H4 (cell line): ENCODE results near the gene ACKR2. TPM values are rescaled to one million over a fixed set of nuclear protein-coding genes. Genes with fewer than 3 reads are reported as not detected.
A peak's percentile ranks its signal among the peaks of the same experiment; 100 is the strongest.

ENCODE experiments used
- DNase-seq: peaks from one replicate; pipeline ENCODE4 v3.0.0-alpha.2; 2015; ENCODE audit warnings: low spot score
- total RNA-seq: library from RNA; depleted of rRNA; stranded (reverse); fragments of >200 nt; shearing (Covaris generic); gene quantifications from 2 replicates; pipeline ENCODE4 v1.2.3, GENCODE V29; 2014

ACKR2 gene
- total RNA-seq, 1 experiment from 2014 or later: not detected

- no peak for DNase-seq
These were observed 77.8 kb downstream of the ACKR2 start for GRCh38 chr3:42887084-42887483.

- no peak for DNase-seq
These were observed 81.8 kb downstream of the ACKR2 start for GRCh38 chr3:42891042-42891441.

- no peak for DNase-seq
These were observed 82.9 kb downstream of the ACKR2 start for GRCh38 chr3:42892169-42892568.

- no peak for DNase-seq
These were observed 83.6 kb downstream of the ACKR2 start for GRCh38 chr3:42892807-42893206.

- peak; percentile 71 for DNase-seq
These were observed 85.7 kb downstream of the ACKR2 start for GRCh38 chr3:42894698-42895579.

GRCh38 chr3:42895580-42895868 is 86.3 kb downstream of the ACKR2 start:
- DNase-seq: no peak

- no peak for DNase-seq
These were observed 89.8 kb downstream of the ACKR2 start for GRCh38 chr3:42898896-42899675.

GRCh38 chr3:42900226-42901072 is 91.2 kb downstream of the ACKR2 start:
- peak; percentile 18 for DNase-seq

- DNase-seq: peak; percentile 41
These were observed 91.8 kb downstream of the ACKR2 start for GRCh38 chr3:42901073-42901415.

GRCh38 chr3:42902257-42902656 is 93.0 kb downstream of the ACKR2 start:
- DNase-seq: no peak

- no peak for DNase-seq
These were observed 94.8 kb downstream of the ACKR2 start for GRCh38 chr3:42904076-42904475.

GRCh38 chr3:42905740-42906069 is 96.5 kb downstream of the ACKR2 start:
- DNase-seq: no peak

- no peak for DNase-seq
These were observed 97.0 kb downstream of the ACKR2 start, which contains the start of gene ZNF662 for GRCh38 chr3:42906070-42906847. Gene ZNF662 (plus strand): TSS chr3:42906142. CDS start chr3:42908115, 1,973 bp downstream.

GRCh38 chr3:42906848-42907183 is 97.6 kb downstream of the ACKR2 start:
- DNase-seq: no peak

- no peak for DNase-seq
These were observed 99.4 kb downstream of the ACKR2 start for GRCh38 chr3:42908675-42909074.

GRCh38 chr3:42911551-42911950 is 102.3 kb downstream of the ACKR2 start:
- no peak for DNase-seq

- no peak for DNase-seq
These were observed 105.7 kb downstream of the ACKR2 start for GRCh38 chr3:42914771-42915515.
